Cardiac fibroblast (primary cell): Measurements from ENCODE around the gene MFSD11.
"Not testable (repeated sequence)": the region's sequence is repeated elsewhere in the genome, so short reads cannot be mapped to it uniquely, and the experiment has no call there.

Experiments used
- DNase-seq, 2 donors: peaks; one replicate each; pipeline versions ENCODE4 v3.0.0 to v3.0.0-alpha.2; 2010; ENCODE audit warnings: low read depth in 2 of 2
- H3K4me3 ChIP-seq, 2 donors: replicated peaks in 1 of 2; 1 replicate in 1 of 2; 2 replicates in 1 of 2; pipeline ENCODE4 v1.5.1; 2011; ENCODE audit warnings: low read depth in 2 of 2, low read length in 2 of 2, mild to moderate bottlenecking in 2 of 2, moderate library complexity in 1 of 2
- TF ChIP-seq, protein P1 (sequence below): IDR thresholded peaks from one replicate; pipeline ENCODE4 v1.5.1; 2011; ENCODE audit warnings: low read depth, mild to moderate bottlenecking, low read length, inconsistent platforms

Gene MFSD11

DNA sequence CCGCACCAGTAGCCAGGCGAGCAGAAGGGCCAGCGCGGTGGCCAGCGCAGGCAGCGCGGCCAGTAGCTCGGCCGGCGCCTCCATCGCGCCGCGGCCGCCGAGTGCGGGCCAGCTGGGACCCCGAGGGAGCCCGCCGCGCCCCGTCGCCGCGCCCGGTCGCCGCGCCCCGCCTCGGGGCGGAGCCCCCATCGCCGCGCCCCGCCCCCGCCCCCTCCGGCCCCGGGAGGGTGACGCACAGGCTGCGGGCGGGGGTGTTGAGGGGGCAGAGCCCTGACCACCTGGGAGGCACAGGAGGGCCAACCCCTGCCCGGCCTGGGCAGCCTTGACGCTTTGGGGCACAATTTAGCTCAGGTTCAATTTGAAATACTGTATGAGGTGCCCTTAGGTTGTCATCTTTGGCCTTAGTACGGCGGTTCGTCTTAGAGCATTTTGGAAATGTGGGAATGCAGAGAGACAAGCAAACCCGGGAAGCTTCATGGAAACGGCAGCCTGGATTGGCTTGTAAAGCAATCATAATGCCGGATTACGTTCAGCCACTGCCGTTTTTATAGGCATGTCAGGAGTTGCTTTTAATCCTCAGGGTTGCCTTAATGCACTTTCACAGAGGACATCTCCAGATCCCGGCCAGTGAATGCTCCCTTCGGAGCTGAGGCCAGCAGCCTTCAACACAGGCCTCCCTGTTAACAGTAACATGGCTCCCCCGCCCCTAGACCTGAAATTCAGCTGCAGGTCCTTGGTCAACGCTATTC is 26.9 kb upstream of the MFSD11 start, which contains the start of gene MXRA7:
TSS of gene MXRA7 (minus strand) at position 103 of the 749 bp plus-strand sequence. CDS start at position 84, 19 bp downstream.
- TF ChIP-seq, protein P1, sequence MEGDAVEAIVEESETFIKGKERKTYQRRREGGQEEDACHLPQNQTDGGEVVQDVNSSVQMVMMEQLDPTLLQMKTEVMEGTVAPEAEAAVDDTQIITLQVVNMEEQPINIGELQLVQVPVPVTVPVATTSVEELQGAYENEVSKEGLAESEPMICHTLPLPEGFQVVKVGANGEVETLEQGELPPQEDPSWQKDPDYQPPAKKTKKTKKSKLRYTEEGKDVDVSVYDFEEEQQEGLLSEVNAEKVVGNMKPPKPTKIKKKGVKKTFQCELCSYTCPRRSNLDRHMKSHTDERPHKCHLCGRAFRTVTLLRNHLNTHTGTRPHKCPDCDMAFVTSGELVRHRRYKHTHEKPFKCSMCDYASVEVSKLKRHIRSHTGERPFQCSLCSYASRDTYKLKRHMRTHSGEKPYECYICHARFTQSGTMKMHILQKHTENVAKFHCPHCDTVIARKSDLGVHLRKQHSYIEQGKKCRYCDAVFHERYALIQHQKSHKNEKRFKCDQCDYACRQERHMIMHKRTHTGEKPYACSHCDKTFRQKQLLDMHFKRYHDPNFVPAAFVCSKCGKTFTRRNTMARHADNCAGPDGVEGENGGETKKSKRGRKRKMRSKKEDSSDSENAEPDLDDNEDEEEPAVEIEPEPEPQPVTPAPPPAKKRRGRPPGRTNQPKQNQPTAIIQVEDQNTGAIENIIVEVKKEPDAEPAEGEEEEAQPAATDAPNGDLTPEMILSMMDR = no peak
- H3K4me3 ChIP-seq = peak within 1 kb of the TSS; percentile 70 to 75
- peak; percentile 69 to 80 for DNase-seq

DNA sequence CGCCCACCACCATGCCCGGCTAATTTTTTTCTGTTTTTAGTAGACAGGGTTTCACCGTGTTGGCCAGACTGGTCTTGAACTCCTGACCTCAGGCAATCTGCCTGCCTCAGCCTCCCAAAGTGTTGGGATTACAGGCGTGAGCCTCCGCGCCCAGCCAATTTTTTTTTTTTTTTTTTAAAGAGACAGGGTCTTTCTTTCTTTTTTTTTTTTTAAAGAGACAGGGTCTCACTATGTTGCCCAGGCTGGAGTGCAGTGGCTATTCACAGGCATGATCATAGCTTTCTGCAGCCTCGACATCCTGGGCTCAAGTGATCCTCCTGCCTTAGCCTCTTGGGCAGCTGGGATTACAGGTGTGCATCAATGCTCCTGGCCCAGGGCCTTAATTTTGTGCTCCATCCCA is 25.6 kb upstream of the MFSD11 start:
- H3K4me3 ChIP-seq, DNase-seq: not testable (repeated sequence)

DNA sequence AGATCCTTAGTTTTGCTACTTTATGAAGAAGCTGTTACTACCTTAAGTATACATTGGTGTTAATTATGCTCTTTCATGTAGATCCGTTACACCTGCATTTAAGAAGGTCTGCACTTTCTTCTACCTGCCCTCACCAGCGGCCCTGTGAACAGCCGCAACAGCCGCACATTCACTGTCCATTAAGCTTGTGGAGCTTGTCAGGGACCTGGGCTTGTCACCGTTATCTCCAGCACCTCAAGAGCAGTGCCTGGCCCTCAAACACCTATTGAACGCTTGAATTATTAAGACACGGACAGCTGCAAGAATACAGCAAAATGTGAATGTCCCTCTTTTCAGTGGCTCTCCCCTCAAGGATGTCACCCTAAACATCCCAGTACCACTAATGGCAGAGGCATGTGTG is 24.2 kb upstream of the MFSD11 start:
- no peak overlapping the region for H3K4me3 ChIP-seq
- DNase-seq = no peak
- TF ChIP-seq, protein P1 = no peak

DNA sequence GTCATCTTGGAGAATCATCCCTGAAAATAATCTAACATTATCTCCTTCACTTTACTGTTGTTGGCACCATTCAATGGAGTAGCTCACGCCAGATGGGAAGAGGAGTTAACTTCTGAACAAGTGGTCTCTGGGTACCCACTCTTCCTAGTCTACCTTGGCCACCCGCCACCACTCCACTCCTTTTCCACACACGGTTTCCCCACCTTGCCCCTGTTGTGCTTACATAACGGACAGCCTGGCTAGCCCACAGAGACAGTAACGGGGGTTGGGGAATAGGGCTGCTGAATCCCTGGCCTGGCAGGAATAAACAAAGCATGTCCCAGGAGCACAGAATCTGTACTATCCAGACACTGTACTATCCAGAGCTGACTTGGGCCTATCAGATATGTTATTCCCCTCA is 23.6 kb upstream of the MFSD11 start:
- H3K4me3 ChIP-seq = no peak overlapping the region
- TF ChIP-seq, protein P1 = no peak
- no peak for DNase-seq

DNA sequence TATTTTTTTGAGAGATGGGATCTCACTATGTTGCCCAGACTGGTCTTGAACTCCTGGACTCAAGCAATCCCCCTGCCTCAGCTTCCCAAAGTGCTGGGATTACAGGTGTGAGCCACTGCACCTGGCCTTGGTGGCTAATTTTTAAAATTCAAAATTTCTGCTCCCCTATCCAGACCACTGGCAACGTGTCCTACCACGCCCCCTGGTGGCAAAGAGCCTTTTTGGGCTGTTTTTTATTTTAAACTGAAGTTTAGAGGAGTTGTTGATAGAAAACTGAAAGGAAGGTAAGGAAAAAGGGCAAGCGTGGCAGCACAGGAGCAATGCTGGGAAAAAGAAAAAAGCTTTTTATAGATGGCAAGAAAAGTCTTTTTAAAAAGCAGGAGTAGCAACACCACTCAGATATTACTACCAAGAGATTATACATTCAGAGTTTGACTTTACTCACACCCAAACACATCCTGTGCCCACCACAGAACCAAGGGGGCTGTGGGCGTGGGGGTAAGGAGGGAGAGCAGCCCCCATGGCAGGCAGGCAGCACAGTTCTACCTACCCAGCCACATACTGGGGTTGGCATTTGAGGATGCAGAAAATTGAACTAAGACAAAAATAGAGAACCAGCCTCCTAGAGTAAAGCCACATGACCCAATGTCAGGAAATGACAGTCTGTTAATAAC is 23.0 kb upstream of the MFSD11 start:
- DNase-seq = peak; percentile 70 to 72
- TF ChIP-seq, protein P1 = peak; percentile 77
- H3K4me3 ChIP-seq = no peak overlapping the region

DNA sequence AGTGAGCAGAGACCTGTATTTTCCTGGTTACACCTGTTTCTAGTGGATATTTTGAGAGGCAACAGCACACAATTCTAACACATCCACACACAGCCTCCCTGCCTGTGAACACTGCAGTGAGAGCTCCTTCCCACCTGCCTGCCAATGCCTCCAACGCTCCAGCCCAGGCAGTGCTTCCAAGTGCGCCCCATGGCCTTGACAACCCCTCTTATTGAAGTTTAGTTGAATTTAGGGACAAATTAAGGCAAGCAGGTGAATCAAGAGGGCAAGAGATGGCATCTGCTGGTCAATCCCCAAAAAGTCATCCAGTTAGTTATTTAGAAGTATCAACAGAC is 22.5 kb upstream of the MFSD11 start:
- DNase-seq = no peak
- TF ChIP-seq, protein P1 = no peak
- no peak overlapping the region for H3K4me3 ChIP-seq

DNA sequence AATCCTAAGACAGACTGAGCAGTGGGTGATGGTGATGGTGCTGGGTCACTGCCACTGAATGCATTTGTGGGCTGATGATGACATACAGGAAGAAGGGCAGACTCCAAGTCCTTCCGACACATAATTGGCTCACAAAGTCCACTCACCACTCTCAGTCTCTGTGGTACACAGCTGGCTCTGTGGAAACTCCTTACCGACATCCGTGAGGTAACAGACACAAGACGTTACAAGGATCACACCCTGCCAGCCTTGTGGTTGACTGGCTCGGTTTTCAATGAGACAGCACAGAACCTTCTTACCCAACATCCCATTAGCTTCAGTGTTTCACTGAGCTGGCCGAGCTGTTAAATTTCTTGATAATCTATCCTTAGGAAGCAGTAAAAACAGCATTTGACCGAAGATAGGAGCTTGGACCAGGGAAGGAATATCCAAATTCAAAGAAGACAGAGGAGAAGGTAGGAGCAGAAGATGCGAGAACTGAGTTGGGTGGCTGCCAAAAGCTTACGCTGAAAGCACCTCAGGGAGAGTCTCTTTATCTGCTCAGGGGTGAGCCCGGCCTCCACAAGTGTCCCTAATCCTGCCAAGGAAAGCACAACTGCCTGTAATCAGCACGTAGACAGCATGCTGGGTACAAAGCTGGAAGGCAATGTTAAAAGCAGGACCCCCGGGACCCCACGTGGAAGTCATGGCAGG is 21.6 kb upstream of the MFSD11 start:
- peak overlapping the region in 1 of 2 donors; percentile 40 for H3K4me3 ChIP-seq
- peak; percentile 99 to 100 for DNase-seq
- TF ChIP-seq, protein P1 = no peak
